BJ (cell line): ENCODE data around the gene ZNF597. TPM values are rescaled to one million over a fixed set of nuclear protein-coding genes. Genes with fewer than 3 reads are reported as not detected.
A peak's percentile ranks its signal among the peaks of the same experiment; 100 is the strongest.

Source experiments
- CTCF ChIA-PET: fragments of 350-600 bp; formaldehyde crosslinking; extraction: SDS; loops from one replicate; lab custom pipeline; 2021; ENCODE audit warnings: antibody characterized with exemption, inconsistent platforms; lab: Yijun Ruan, JAX
- POLR2A ChIA-PET: fragments of 300-600 bp; sonication (Branson Sonifier 250); formaldehyde crosslinking; extraction: SDS; loops from one replicate; lab custom pipeline; 2021; ENCODE audit warnings: antibody characterized with exemption; lab: Charles Lee
- DNase-seq: peaks from one replicate; pipeline ENCODE4 v3.0.0-alpha.2; 2011; ENCODE audit warnings: low read depth
- H3K27me3 ChIP-seq: 2 replicates; pipeline ENCODE4 v1.6.0; 2011; ENCODE audit warnings: low read length; ENCODE audit not compliant: control insufficient read depth, insufficient read depth
- H3K36me3 ChIP-seq: 2 replicates; pipeline ENCODE4 v1.5.1; 2011; ENCODE audit warnings: low read length; ENCODE audit not compliant: control insufficient read depth, insufficient read depth
- H3K4me3 ChIP-seq: 2 replicates; pipeline ENCODE4 v1.5.1; 2011; ENCODE audit warnings: low read depth, mild to moderate bottlenecking, control low read depth, low read length
- polyA plus RNA-seq: library from polyadenylated mRNA; depleted of rRNA; stranded (reverse); fragments of >200 nt; gene quantifications from 2 replicates; pipeline ENCODE4 v1.2.3, GENCODE V29; 2011
- TF ChIP-seq, protein P1 (sequence below): IDR thresholded peaks from 2 replicates; pipeline ENCODE4 v1.5.1; 2011; ENCODE audit warnings: low read depth, mild to moderate bottlenecking, control low read depth, inconsistent platforms, low read length, moderate library complexity; ENCODE audit not compliant: insufficient read depth

The ZNF597 gene
- polyA plus RNA-seq, 1 experiment: 0.93 TPM

DNA sequence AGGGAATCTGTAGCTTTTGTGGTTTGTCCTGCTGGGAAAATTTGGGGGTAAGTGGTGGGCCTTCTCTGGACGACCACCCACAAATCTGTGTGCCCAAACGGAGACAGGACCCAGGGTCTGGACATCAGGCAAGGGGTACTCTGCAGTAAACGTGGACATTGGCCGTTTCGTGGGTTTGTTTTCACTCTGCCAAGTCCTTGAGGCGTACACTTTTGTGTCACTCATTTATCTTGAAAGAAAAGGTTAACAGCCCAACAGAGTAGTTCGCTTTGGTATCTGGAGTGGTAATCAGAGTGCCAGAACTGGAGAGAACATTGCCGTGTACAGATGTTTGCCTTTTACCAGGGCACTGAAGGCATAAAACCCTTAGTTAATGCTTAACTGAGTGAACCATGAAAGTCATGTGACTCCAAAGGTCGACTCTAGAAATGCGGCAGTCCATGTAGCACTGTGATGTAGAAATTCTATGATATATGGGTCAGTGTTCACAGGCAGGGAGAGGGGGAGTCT is 15.6 kb upstream of the ZNF597 start:
- TF ChIP-seq, protein P1, sequence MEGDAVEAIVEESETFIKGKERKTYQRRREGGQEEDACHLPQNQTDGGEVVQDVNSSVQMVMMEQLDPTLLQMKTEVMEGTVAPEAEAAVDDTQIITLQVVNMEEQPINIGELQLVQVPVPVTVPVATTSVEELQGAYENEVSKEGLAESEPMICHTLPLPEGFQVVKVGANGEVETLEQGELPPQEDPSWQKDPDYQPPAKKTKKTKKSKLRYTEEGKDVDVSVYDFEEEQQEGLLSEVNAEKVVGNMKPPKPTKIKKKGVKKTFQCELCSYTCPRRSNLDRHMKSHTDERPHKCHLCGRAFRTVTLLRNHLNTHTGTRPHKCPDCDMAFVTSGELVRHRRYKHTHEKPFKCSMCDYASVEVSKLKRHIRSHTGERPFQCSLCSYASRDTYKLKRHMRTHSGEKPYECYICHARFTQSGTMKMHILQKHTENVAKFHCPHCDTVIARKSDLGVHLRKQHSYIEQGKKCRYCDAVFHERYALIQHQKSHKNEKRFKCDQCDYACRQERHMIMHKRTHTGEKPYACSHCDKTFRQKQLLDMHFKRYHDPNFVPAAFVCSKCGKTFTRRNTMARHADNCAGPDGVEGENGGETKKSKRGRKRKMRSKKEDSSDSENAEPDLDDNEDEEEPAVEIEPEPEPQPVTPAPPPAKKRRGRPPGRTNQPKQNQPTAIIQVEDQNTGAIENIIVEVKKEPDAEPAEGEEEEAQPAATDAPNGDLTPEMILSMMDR: no peak
- no peak for DNase-seq
- Histone ChIP-seq H3K4me3 (peak overlapping the region; percentile 97), H3K27me3 (no peaks in the 10 kb centered on the region), H3K36me3 (peaks cover 1% of the 10 kb centered on the region; the same call in 1 of the 2 replicates)
- ChIA-PET POLR2A (no interaction called here), CTCF (no interaction called here)

DNA sequence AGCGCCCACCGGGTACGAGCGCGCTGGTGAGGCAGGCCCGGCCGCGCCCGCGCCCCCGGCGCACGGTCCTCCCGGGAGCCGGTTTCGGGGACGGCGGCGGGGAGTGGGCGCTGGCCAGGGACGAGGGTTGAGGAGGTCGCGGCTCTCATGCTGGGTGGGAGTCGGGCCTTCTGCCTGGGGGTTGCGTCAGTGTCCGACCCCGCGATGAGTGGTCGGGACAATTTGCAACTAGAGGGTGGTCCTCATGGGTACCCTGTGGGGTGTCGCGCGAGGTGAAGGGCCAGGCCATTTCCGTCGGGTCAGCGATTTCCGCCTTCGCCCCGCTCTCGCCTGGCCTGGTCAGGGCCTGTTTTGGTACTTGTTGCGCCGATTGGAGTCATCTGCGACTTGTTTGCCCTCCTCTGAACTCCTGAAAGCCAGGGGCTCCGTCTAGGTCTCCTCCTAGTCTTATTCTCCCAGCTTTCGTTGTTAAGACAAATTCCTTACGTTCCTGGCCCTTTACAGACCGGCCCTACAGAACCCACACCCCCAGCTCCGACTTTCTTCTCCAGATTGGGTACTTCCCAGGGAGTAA is 15.1 kb upstream of the ZNF597 start:
- POLR2A ChIA-PET: no interaction called here
- Histone ChIP-seq H3K36me3 (peaks cover 1% of the 10 kb centered on the region; the same call in 1 of the 2 replicates), H3K27me3 (no peaks in the 10 kb centered on the region), H3K4me3 (peak overlapping the region; percentile 97)
- CTCF ChIA-PET: no interaction called here
- no peak for DNase-seq
- TF ChIP-seq, protein P1: no peak

- Histone ChIP-seq H3K27me3 (no peaks in the 10 kb centered on the region), H3K36me3 (peaks cover 1% of the 10 kb centered on the region; the same call in 1 of the 2 replicates), H3K4me3 (peak overlapping the region; percentile 97)
- CTCF ChIA-PET: no interaction called here
- no peak for DNase-seq
- TF ChIP-seq, protein P1: peak; percentile 41
- POLR2A ChIA-PET: interaction anchor here (0.6 to 0.9 kb wide), 2 partner anchors 14 to 20 kb away, joined by 3 to 10 read pairs; no protein-coding TSS in a partner anchor
Observed at GRCh38 chr16:3457434-3458252, 14.3 kb upstream of the ZNF597 start.

- Histone ChIP-seq H3K27me3 (no peaks in the 10 kb centered on the region), H3K36me3 (no peaks in the 10 kb centered on the region), H3K4me3 (no peak overlapping the region)
- TF ChIP-seq, protein P1: no peak
- no peak for DNase-seq
- POLR2A ChIA-PET: no interaction called here
- CTCF ChIA-PET: no interaction called here
Observed at GRCh38 chr16:3454631-3455147, 11.4 kb upstream of the ZNF597 start.

DNA sequence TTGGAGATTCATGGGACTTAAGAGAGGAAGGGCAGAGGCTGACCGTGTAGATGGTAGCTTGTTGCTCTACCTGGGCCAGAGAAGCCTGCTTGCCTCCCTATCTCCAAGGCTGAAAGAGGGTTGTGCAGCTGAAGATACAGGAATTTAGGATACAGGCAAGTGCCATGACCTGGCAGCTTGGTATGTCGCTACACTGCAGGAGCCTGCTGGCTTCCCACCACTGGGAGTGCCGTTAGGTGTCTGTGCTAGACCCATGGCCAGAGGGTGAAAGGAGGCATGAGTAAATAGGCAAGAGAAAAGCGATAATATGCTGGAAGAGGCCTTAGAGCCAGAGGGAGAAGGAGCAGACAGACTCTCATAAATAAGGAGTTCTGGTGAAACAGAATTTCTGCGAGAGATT is 10.8 kb upstream of the ZNF597 start:
- TF ChIP-seq, protein P1: no peak
- Histone ChIP-seq H3K4me3 (no peak overlapping the region), H3K27me3 (no peaks in the 10 kb centered on the region), H3K36me3 (no peaks in the 10 kb centered on the region)
- ChIA-PET CTCF (no interaction called here), POLR2A (no interaction called here)
- no peak for DNase-seq
